Ecto neural progenitor cell (in vitro differentiated cells): Measurements from ENCODE around the gene CIBAR2.
A peak's percentile ranks its signal among the peaks of the same experiment; 100 is the strongest.

Experiments used
- DNase-seq: peaks from one replicate; pipeline ENCODE4 v3.0.0-alpha.2; 2018; ENCODE audit warnings: low spot score

CIBAR2 gene

GRCh38 chr16:85083051-85083639 lies 29.1 kb downstream of the CIBAR2 start:
- DNase-seq = no peak

GRCh38 chr16:85082173-85083050 lies 29.9 kb downstream of the CIBAR2 start:
- peak; percentile 67 for DNase-seq

- DNase-seq = no peak
Measured at GRCh38 chr16:85081765-85082164, 30.5 kb downstream of the CIBAR2 start.

- DNase-seq = no peak
Measured at GRCh38 chr16:85081038-85081437, 31.2 kb downstream of the CIBAR2 start.

- DNase-seq = no peak
Measured at GRCh38 chr16:85079785-85080570, 32.3 kb downstream of the CIBAR2 start.

- DNase-seq = no peak
Measured at GRCh38 chr16:85078952-85079351, 33.3 kb downstream of the CIBAR2 start.

- DNase-seq = no peak
Measured at GRCh38 chr16:85078226-85078625, 34.0 kb downstream of the CIBAR2 start.

GRCh38 chr16:85077576-85078125 lies 34.6 kb downstream of the CIBAR2 start:
- no peak for DNase-seq

- DNase-seq = no peak
Measured at GRCh38 chr16:85077039-85077438, 35.2 kb downstream of the CIBAR2 start.

- DNase-seq = no peak
Measured at GRCh38 chr16:85075236-85075924, 36.9 kb downstream of the CIBAR2 start.

- no peak for DNase-seq
Measured at GRCh38 chr16:85074225-85074914, 37.9 kb downstream of the CIBAR2 start.

- no peak for DNase-seq
Measured at GRCh38 chr16:85072947-85073346, 39.3 kb downstream of the CIBAR2 start.

GRCh38 chr16:85072076-85072860 lies 40.0 kb downstream of the CIBAR2 start:
- DNase-seq = no peak

- no peak for DNase-seq
Measured at GRCh38 chr16:85069171-85069570, 43.1 kb downstream of the CIBAR2 start.

- DNase-seq = no peak
Measured at GRCh38 chr16:85068746-85069145, 43.5 kb downstream of the CIBAR2 start.

- no peak for DNase-seq
Measured at GRCh38 chr16:85067426-85067825, 44.8 kb downstream of the CIBAR2 start.

GRCh38 chr16:85067024-85067423 lies 45.2 kb downstream of the CIBAR2 start:
- DNase-seq = no peak

GRCh38 chr16:85066346-85066885 lies 45.9 kb downstream of the CIBAR2 start:
- no peak for DNase-seq

GRCh38 chr16:85065099-85065498 lies 47.2 kb downstream of the CIBAR2 start:
- no peak for DNase-seq

- no peak for DNase-seq
Measured at GRCh38 chr16:85064186-85064585, 48.1 kb downstream of the CIBAR2 start.
